OCI-LY7 (cell line): ENCODE data around the gene TNS1. TPM values are rescaled to one million over a fixed set of nuclear protein-coding genes. Genes with fewer than 3 reads are reported as not detected.

Experiments used
- BruUV-seq: library from RNA; stranded (reverse); fragments of 400-500 nt; replicated peaks from 2 replicates; lab custom pipeline; 2021; lab: Mats Ljungman, UMichigan
- CTCF ChIA-PET: fragments of 300-600 bp; sonication (Branson Sonifier 250); formaldehyde crosslinking; loops from one replicate; lab custom pipeline; 2022; ENCODE audit warnings: antibody characterized with exemption; ENCODE audit not compliant: unreplicated experiment; lab: Charles Lee
- POLR2A ChIA-PET: fragments of 300-600 bp; sonication (Branson Sonifier 250); formaldehyde crosslinking; loops from one replicate; lab custom pipeline; 2022; ENCODE audit warnings: antibody characterized with exemption; lab: Charles Lee
- DNase-seq: peaks from one replicate; pipeline ENCODE4 v3.0.0-alpha.2; 2015; ENCODE audit warnings: low spot score
- H2AFZ ChIP-seq: fragments of 200-600 bp; sonication (generic), shearing (Covaris generic); 2 replicates; pipeline ENCODE4 v1.6.1; 2014; ENCODE audit warnings: mild to moderate bottlenecking, antibody characterized with exemption, low read length, moderate library complexity
- H3K27ac ChIP-seq: fragments of 200-600 bp; sonication (generic); 2 replicates; pipeline ENCODE4 v1.5.1; 2014; ENCODE audit warnings: mixed run types, low read depth, mild to moderate bottlenecking, moderate library complexity, low read length, inconsistent platforms; ENCODE audit not compliant: poor library complexity, severe bottlenecking
- H3K36me3 ChIP-seq: fragments of 200-600 bp; sonication (generic); 2 replicates; pipeline ENCODE4 v1.6.1; 2014; ENCODE audit warnings: mild to moderate bottlenecking, antibody characterized with exemption, low read length, moderate library complexity, mixed read lengths; ENCODE audit not compliant: insufficient read depth
- H3K4me1 ChIP-seq: fragments of 200-600 bp; sonication (generic); 2 replicates; pipeline ENCODE4 v1.5.1; 2014; ENCODE audit warnings: mild to moderate bottlenecking, low read length; ENCODE audit not compliant: insufficient read depth, poor library complexity, severe bottlenecking
- H3K4me2 ChIP-seq: fragments of 200-600 bp; sonication (generic); 2 replicates; pipeline ENCODE4 v1.6.1; 2014; ENCODE audit warnings: mild to moderate bottlenecking, low read length
- H3K4me3 ChIP-seq: fragments of 200-600 bp; sonication (generic); 2 replicates; pipeline ENCODE4 v1.5.1; 2014; ENCODE audit warnings: mild to moderate bottlenecking, low read depth, low read length; ENCODE audit not compliant: poor library complexity, severe bottlenecking
- H3K79me2 ChIP-seq: fragments of 200-600 bp; sonication (generic); 2 replicates; pipeline ENCODE4 v1.6.1; 2016; ENCODE audit warnings: low read depth, mild to moderate bottlenecking, low read length, moderate library complexity, mixed read lengths; ENCODE audit not compliant: insufficient read depth
- H3K9me2 ChIP-seq: fragments of 200-600 bp; sonication (generic); 2 replicates; pipeline ENCODE4 v1.6.1; 2016; ENCODE audit warnings: mild to moderate bottlenecking, low read length, mixed read lengths; ENCODE audit not compliant: insufficient read depth
- H3K9me3 ChIP-seq: fragments of 200-600 bp; sonication (generic); 2 replicates; pipeline ENCODE4 v1.6.1; 2014; ENCODE audit warnings: mild to moderate bottlenecking, mixed run types, low read length, mixed read lengths
- H4K20me1 ChIP-seq: fragments of 200-600 bp; sonication (generic); 2 replicates; pipeline ENCODE4 v1.6.1; 2014; ENCODE audit warnings: mild to moderate bottlenecking, antibody characterized with exemption, low read length, moderate library complexity, mixed read lengths; ENCODE audit not compliant: insufficient read depth
- CTCF ChIP-seq: fragments of 200-600 bp; sonication (generic); conservative IDR thresholded peaks from 2 replicates; pipeline ENCODE4 v1.5.1; 2014; ENCODE audit warnings: mild to moderate bottlenecking, antibody characterized with exemption, low read length, moderate library complexity, mixed read lengths
- EZH2phosphoT487 ChIP-seq: fragments of 200-600 bp; sonication (generic); IDR thresholded peaks from 2 replicates; pipeline ENCODE4 v1.6.1; 2018; ENCODE audit warnings: low read depth, borderline replicate concordance, mild to moderate bottlenecking, mixed run types, antibody characterized with exemption, low read length, moderate library complexity, mixed read lengths
- intact Hi-C: fragments of 100-400 bp; cut with micrococcal nuclease; formaldehyde crosslinking; loops from one replicate; pipeline ENCODE4 v1.10.0; 2022; ENCODE audit not compliant: unreplicated experiment
- total RNA-seq, 2 experiments: library from RNA; depleted of rRNA in 1 of 2; stranded (reverse); fragments of >200 nt in 1 of 2; shearing (Covaris generic) in 1 of 2; gene quantifications; 2 replicates each; pipeline ENCODE4 v1.2.3, GENCODE V29; 2014 to 2022

Gene TNS1
- total RNA-seq, 2 experiments from 2014 or later = not detected

GRCh38 chr2:217993817-217994463 lies 8.9 kb downstream of the TNS1 start:
- ChIA-PET POLR2A (interaction anchor here (0.6 kb wide), 1 partner anchor 204 kb away, joined by 4 read pairs; no protein-coding TSS in a partner anchor), CTCF (interaction anchor here (0.6 to 1.0 kb wide), 3 partner anchors 10 to 61 kb away, joined by 3 to 5 read pairs (median 5); no protein-coding TSS in a partner anchor)
- peak; percentile 46 for DNase-seq
- intact Hi-C loops = loop anchor here (5.0 kb wide), 1 partner anchor 73 kb away; the partner anchor contains the start of gene RUFY4
- Histone ChIP-seq H3K79me2 (no peaks in the 10 kb centered on the region), H3K9me2 (no peaks in the 10 kb centered on the region), H3K4me3 (no peak overlapping the region), H3K4me1 (no peaks in the 10 kb centered on the region), H2AFZ (no peak overlapping the region), H3K4me2 (no peak overlapping the region), H4K20me1 (no peaks in the 10 kb centered on the region), H3K27ac (no peak overlapping the region), H3K9me3 (no peaks in the 10 kb centered on the region), H3K36me3 (no peaks in the 10 kb centered on the region)
- no TSS peak for BruUV-seq
- peak; percentile 86 for TF ChIP-seq CTCF
- no peak for TF ChIP-seq EZH2phosphoT487

GRCh38 chr2:217993138-217993537 lies 9.7 kb downstream of the TNS1 start:
- DNase-seq = no peak
- Histone ChIP-seq H4K20me1 (no peaks in the 10 kb centered on the region), H3K4me3 (no peak overlapping the region), H3K79me2 (no peaks in the 10 kb centered on the region), H3K4me2 (no peak overlapping the region), H3K9me2 (no peaks in the 10 kb centered on the region), H3K27ac (no peak overlapping the region), H2AFZ (no peak overlapping the region), H3K4me1 (no peaks in the 10 kb centered on the region), H3K36me3 (no peaks in the 10 kb centered on the region), H3K9me3 (no peaks in the 10 kb centered on the region)
- intact Hi-C loops = loop anchor here (5.0 kb wide), 1 partner anchor 74 kb away; the partner anchor contains the start of gene RUFY4
- no peak for TF ChIP-seq CTCF
- no TSS peak for BruUV-seq
- ChIA-PET POLR2A (no interaction called here), CTCF (no interaction called here)

GRCh38 chr2:217992061-217992460 lies 10.7 kb downstream of the TNS1 start:
- TF ChIP-seq EZH2phosphoT487 = no peak
- Histone ChIP-seq H3K36me3 (no peaks in the 10 kb centered on the region), H3K79me2 (no peaks in the 10 kb centered on the region), H3K4me3 (no peak overlapping the region), H4K20me1 (no peaks in the 10 kb centered on the region), H3K4me2 (no peak overlapping the region), H3K27ac (no peak overlapping the region), H2AFZ (no peak overlapping the region), H3K9me3 (no peaks in the 10 kb centered on the region), H3K9me2 (no peaks in the 10 kb centered on the region), H3K4me1 (no peaks in the 10 kb centered on the region)
- no peak for DNase-seq
- ChIA-PET POLR2A (no interaction called here), CTCF (no interaction called here)
- BruUV-seq = no TSS peak
- intact Hi-C loops = loop anchor here (5.0 kb wide), 1 partner anchor 75 kb away; the partner anchor contains the start of gene RUFY4
